GM23338 (cell line): ENCODE data around the gene SLC66A2. TPM values are rescaled to one million over a fixed set of nuclear protein-coding genes. Genes with fewer than 3 reads are reported as not detected.

Source experiments
- ATAC-seq: fragments of 200-7000 bp; cut with Tn5 transposase; 3 replicates; pipeline ENCODE4 v1.9.1; 2020
- DNase-seq: peaks from one replicate; pipeline ENCODE4 v3.0.0-alpha.2; 2015; ENCODE audit warnings: low spot score
- H2AFZ ChIP-seq: fragments of 200-600 bp; sonication (generic); 2 replicates; pipeline ENCODE4 v1.8.0; 2016; ENCODE audit warnings: antibody characterized with exemption, mild to moderate bottlenecking, moderate library complexity
- H3F3A ChIP-seq: fragments of 200-600 bp; sonication (generic); replicated peaks from 2 replicates; pipeline ENCODE4 v1.8.0; 2017; ENCODE audit warnings: antibody characterized with exemption, mixed run types, low read depth
- H3K27ac ChIP-seq: fragments of 200-600 bp; sonication (generic); 2 replicates; pipeline ENCODE4 v1.6.1; 2016; ENCODE audit warnings: low read depth
- H3K27me3 ChIP-seq: fragments of 200-600 bp; sonication (generic); 2 replicates; pipeline ENCODE4 v1.8.0; 2016; ENCODE audit warnings: mild to moderate bottlenecking, mixed run types, moderate library complexity; ENCODE audit not compliant: insufficient read depth
- H3K36me3 ChIP-seq: fragments of 200-600 bp; sonication (generic); 2 replicates; pipeline ENCODE4 v1.8.0; 2016; ENCODE audit warnings: mild to moderate bottlenecking; ENCODE audit not compliant: insufficient read depth
- H3K4me1 ChIP-seq: fragments of 200-600 bp; sonication (generic); 2 replicates; pipeline ENCODE4 v1.8.0; 2016; ENCODE audit warnings: mild to moderate bottlenecking, moderate library complexity; ENCODE audit not compliant: insufficient read depth
- H3K4me2 ChIP-seq: fragments of 200-600 bp; sonication (generic); 2 replicates; pipeline ENCODE4 v1.7.1; 2017; ENCODE audit warnings: mixed run types
- H3K4me3 ChIP-seq: fragments of 200-600 bp; sonication (generic); 2 replicates; pipeline ENCODE4 v1.6.1; 2016; ENCODE audit warnings: mixed run types
- H3K79me2 ChIP-seq: fragments of 200-600 bp; sonication (generic); replicated peaks from 2 replicates; pipeline ENCODE4 v1.8.0; 2017; ENCODE audit warnings: mild to moderate bottlenecking; ENCODE audit not compliant: insufficient read depth
- H3K9me2 ChIP-seq: fragments of 200-600 bp; sonication (generic); 2 replicates; pipeline ENCODE4 v1.8.0; 2017; ENCODE audit not compliant: insufficient read depth
- H4K20me1 ChIP-seq: fragments of 200-600 bp; sonication (generic); replicated peaks from 2 replicates; pipeline ENCODE4 v1.8.0; 2017; ENCODE audit warnings: mild to moderate bottlenecking; ENCODE audit not compliant: insufficient read depth
- H3K27ac Mint-ChIP-seq: 2 replicates; pipeline ENCODE4 v1.8.0; 2020; ENCODE audit warnings: inconsistent platforms, mild to moderate bottlenecking, moderate library complexity, mixed read lengths
- H3K27me3 Mint-ChIP-seq: 3 replicates; pipeline ENCODE4 v1.8.0; 2022; ENCODE audit warnings: low read depth, mild to moderate bottlenecking, moderate library complexity, mixed read lengths, inconsistent platforms; ENCODE audit not compliant: insufficient read depth, poor library complexity
- H3K36me3 Mint-ChIP-seq: 3 replicates; pipeline ENCODE4 v1.8.0; 2021; ENCODE audit warnings: low read depth, mild to moderate bottlenecking, inconsistent platforms, moderate library complexity, mixed read lengths
- H3K4me1 Mint-ChIP-seq: 3 replicates; pipeline ENCODE4 v1.8.0; 2020; ENCODE audit warnings: mild to moderate bottlenecking, inconsistent platforms, mixed read lengths
- H3K4me3 Mint-ChIP-seq: 3 replicates; pipeline ENCODE4 v1.8.0; 2021; ENCODE audit warnings: moderate library complexity, mild to moderate bottlenecking, inconsistent platforms, mixed read lengths
- H3K9me3 Mint-ChIP-seq: 3 replicates; pipeline ENCODE4 v1.8.0; 2020; ENCODE audit warnings: moderate library complexity, mild to moderate bottlenecking, inconsistent platforms, mixed read lengths
- CREB1 ChIP-seq: fragments of 250-450 bp; sonication (Bioruptor Pico); IDR thresholded peaks from 2 replicates; pipeline ENCODE4 v1.5.0; 2020; ENCODE audit warnings: low read depth, mild to moderate bottlenecking, moderate library complexity
- EZH2 ChIP-seq: fragments of 200-600 bp; sonication (generic); IDR thresholded peaks from one replicate; pipeline ENCODE4 v1.8.0; 2017; ENCODE audit warnings: antibody characterized with exemption, mild to moderate bottlenecking, low read depth; ENCODE audit not compliant: unreplicated experiment
- EZH2phosphoT487 ChIP-seq: fragments of 200-600 bp; sonication (generic); IDR thresholded peaks from one replicate; pipeline ENCODE4 v1.8.1; 2018; ENCODE audit warnings: antibody characterized with exemption; ENCODE audit not compliant: unreplicated experiment
- JUNB ChIP-seq: IDR thresholded peaks from one replicate; pipeline ENCODE4 v1.6.1; 2016; ENCODE audit warnings: antibody characterized with exemption; ENCODE audit not compliant: unreplicated experiment
- NANOG ChIP-seq: IDR thresholded peaks from 2 replicates; pipeline ENCODE4 v1.6.1; 2016; ENCODE audit warnings: antibody characterized with exemption, borderline replicate concordance
- POLR2AphosphoS5 ChIP-seq: IDR thresholded peaks from 2 replicates; pipeline ENCODE4 v1.6.1; 2016; ENCODE audit warnings: antibody characterized with exemption, low read depth
- STAT1 ChIP-seq: IDR thresholded peaks from one replicate; pipeline ENCODE4 v1.6.1; 2016; ENCODE audit warnings: antibody characterized with exemption; ENCODE audit not compliant: unreplicated experiment
- ZNF114 ChIP-seq: fragments of 250-450 bp; sonication (Bioruptor Pico); IDR thresholded peaks from 2 replicates; pipeline ENCODE4 v1.5.0; 2020; ENCODE audit warnings: mild to moderate bottlenecking, moderate library complexity
- ZNF331 ChIP-seq: fragments of 250-450 bp; sonication (Bioruptor Pico); IDR thresholded peaks from 2 replicates; pipeline ENCODE4 v1.5.0; 2020; ENCODE audit warnings: low read depth, mild to moderate bottlenecking, moderate library complexity
- polyA plus RNA-seq: library from polyadenylated mRNA; unstranded; fragments of >200 nt; fragmentation: Nextera tagmentation; extraction: Ambion mirVana; gene quantifications from 2 replicates; pipeline ENCODE4 v1.2.1, GENCODE V29; 2016
- total RNA-seq: library from RNA; depleted of rRNA; stranded (reverse); fragments of >200 nt; shearing (Covaris generic); gene quantifications from 2 replicates; pipeline ENCODE4 v1.2.3, GENCODE V29; 2014
- TF ChIP-seq, protein P1 (sequence below): IDR thresholded peaks from one replicate; pipeline ENCODE4 v1.6.1; 2018; ENCODE audit warnings: antibody characterized with exemption; ENCODE audit not compliant: unreplicated experiment
- TF ChIP-seq, protein P2 (sequence below): fragments of 250-450 bp; sonication (Bioruptor Pico); IDR thresholded peaks from 2 replicates; pipeline ENCODE4 v1.5.0; 2020; ENCODE audit warnings: mild to moderate bottlenecking, moderate library complexity
- TF ChIP-seq, protein P3 (sequence below): IDR thresholded peaks from 2 replicates; pipeline ENCODE4 v1.6.1; 2016; ENCODE audit warnings: antibody characterized with exemption
- TF ChIP-seq, protein P4 (sequence below), 2 experiments: fragments of 200-600 bp in 1 of 2; sonication (generic) in 1 of 2; conservative IDR thresholded peaks; 2 replicates each; pipeline versions ENCODE4 v1.5.1 to v1.6.1; 2016 to 2017; ENCODE audit warnings: antibody characterized with exemption in 2 of 2, low read depth in 2 of 2, mild to moderate bottlenecking in 2 of 2, moderate library complexity in 1 of 2

The SLC66A2 gene
- total and polyA plus RNA-seq, 2 experiments from 2014 or later, result 4.0 to 18.1 TPM

DNA sequence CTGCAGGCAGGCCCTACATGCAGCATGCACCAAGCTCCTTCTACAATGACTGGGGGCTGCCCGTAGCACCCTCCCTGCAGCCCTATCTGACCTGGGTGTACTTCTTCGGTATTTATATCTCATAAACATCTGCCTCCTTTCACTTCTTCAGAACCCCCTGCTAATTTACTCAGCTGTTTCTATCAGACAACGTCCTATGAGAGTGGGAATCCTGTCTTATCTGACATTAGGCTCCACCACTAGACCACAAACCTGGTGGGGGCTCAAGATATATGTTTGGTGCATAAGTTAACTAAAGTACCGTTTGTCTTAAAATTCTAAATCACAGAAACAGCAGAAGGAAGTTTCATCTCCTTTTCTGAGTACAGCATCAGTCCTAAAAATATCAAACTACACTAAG is 23.6 kb upstream of the SLC66A2 start:
- Histone ChIP-seq H3K27me3 (no peaks in the 10 kb centered on the region), H3F3A (no peaks in the 10 kb centered on the region), H2AFZ (no peak overlapping the region), H3K9me2 (no peaks in the 10 kb centered on the region), H3K4me2 (no peak overlapping the region), H3K4me3 (no peak overlapping the region), H3K79me2 (peaks cover 69% of the 10 kb centered on the region), H3K27ac (no peak overlapping the region), H3K36me3 (peaks cover 14% of the 10 kb centered on the region; the same call in 1 of the 2 replicates), H3K4me1 (no peaks in the 10 kb centered on the region), H4K20me1 (peaks cover 33% of the 10 kb centered on the region)
- Mint-ChIP-seq H3K36me3 (peaks cover 63% of the 10 kb centered on the region), H3K27ac (no peak overlapping the region), H3K9me3 (no peaks in the 10 kb centered on the region), H3K4me1 (no peaks in the 10 kb centered on the region; the same call in 2 of the 3 replicates), H3K4me3 (no peak overlapping the region), H3K27me3 (peaks cover 2% of the 10 kb centered on the region)
- TF ChIP-seq, protein P1, sequence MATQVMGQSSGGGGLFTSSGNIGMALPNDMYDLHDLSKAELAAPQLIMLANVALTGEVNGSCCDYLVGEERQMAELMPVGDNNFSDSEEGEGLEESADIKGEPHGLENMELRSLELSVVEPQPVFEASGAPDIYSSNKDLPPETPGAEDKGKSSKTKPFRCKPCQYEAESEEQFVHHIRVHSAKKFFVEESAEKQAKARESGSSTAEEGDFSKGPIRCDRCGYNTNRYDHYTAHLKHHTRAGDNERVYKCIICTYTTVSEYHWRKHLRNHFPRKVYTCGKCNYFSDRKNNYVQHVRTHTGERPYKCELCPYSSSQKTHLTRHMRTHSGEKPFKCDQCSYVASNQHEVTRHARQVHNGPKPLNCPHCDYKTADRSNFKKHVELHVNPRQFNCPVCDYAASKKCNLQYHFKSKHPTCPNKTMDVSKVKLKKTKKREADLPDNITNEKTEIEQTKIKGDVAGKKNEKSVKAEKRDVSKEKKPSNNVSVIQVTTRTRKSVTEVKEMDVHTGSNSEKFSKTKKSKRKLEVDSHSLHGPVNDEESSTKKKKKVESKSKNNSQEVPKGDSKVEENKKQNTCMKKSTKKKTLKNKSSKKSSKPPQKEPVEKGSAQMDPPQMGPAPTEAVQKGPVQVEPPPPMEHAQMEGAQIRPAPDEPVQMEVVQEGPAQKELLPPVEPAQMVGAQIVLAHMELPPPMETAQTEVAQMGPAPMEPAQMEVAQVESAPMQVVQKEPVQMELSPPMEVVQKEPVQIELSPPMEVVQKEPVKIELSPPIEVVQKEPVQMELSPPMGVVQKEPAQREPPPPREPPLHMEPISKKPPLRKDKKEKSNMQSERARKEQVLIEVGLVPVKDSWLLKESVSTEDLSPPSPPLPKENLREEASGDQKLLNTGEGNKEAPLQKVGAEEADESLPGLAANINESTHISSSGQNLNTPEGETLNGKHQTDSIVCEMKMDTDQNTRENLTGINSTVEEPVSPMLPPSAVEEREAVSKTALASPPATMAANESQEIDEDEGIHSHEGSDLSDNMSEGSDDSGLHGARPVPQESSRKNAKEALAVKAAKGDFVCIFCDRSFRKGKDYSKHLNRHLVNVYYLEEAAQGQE, result no peak
- TF ChIP-seq, protein P2, sequence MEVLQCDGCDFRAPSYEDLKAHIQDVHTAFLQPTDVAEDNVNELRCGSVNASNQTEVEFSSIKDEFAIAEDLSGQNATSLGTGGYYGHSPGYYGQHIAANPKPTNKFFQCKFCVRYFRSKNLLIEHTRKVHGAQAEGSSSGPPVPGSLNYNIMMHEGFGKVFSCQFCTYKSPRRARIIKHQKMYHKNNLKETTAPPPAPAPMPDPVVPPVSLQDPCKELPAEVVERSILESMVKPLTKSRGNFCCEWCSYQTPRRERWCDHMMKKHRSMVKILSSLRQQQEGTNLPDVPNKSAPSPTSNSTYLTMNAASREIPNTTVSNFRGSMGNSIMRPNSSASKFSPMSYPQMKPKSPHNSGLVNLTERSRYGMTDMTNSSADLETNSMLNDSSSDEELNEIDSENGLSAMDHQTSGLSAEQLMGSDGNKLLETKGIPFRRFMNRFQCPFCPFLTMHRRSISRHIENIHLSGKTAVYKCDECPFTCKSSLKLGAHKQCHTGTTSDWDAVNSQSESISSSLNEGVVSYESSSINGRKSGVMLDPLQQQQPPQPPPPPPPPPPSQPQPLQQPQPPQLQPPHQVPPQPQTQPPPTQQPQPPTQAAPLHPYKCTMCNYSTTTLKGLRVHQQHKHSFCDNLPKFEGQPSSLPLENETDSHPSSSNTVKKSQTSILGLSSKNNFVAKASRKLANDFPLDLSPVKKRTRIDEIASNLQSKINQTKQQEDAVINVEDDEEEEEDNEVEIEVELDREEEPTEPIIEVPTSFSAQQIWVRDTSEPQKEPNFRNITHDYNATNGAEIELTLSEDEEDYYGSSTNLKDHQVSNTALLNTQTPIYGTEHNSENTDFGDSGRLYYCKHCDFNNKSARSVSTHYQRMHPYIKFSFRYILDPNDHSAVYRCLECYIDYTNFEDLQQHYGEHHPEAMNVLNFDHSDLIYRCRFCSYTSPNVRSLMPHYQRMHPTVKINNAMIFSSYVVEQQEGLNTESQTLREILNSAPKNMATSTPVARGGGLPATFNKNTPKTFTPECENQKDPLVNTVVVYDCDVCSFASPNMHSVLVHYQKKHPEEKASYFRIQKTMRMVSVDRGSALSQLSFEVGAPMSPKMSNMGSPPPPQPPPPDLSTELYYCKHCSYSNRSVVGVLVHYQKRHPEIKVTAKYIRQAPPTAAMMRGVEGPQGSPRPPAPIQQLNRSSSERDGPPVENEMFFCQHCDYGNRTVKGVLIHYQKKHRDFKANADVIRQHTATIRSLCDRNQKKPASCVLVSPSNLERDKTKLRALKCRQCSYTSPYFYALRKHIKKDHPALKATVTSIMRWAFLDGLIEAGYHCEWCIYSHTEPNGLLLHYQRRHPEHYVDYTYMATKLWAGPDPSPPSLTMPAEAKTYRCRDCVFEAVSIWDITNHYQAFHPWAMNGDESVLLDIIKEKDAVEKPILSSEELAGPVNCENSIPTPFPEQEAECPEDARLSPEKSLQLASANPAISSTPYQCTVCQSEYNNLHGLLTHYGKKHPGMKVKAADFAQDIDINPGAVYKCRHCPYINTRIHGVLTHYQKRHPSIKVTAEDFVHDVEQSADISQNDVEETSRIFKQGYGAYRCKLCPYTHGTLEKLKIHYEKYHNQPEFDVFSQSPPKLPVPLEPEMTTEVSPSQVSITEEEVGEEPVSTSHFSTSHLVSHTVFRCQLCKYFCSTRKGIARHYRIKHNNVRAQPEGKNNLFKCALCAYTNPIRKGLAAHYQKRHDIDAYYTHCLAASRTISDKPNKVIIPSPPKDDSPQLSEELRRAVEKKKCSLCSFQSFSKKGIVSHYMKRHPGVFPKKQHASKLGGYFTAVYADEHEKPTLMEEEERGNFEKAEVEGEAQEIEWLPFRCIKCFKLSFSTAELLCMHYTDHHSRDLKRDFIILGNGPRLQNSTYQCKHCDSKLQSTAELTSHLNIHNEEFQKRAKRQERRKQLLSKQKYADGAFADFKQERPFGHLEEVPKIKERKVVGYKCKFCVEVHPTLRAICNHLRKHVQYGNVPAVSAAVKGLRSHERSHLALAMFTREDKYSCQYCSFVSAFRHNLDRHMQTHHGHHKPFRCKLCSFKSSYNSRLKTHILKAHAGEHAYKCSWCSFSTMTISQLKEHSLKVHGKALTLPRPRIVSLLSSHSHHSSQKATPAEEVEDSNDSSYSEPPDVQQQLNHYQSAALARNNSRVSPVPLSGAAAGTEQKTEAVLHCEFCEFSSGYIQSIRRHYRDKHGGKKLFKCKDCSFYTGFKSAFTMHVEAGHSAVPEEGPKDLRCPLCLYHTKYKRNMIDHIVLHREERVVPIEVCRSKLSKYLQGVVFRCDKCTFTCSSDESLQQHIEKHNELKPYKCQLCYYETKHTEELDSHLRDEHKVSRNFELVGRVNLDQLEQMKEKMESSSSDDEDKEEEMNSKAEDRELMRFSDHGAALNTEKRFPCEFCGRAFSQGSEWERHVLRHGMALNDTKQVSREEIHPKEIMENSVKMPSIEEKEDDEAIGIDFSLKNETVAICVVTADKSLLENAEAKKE (CRISPR knock-in tag), result no peak
- TF ChIP-seq, protein P3, sequence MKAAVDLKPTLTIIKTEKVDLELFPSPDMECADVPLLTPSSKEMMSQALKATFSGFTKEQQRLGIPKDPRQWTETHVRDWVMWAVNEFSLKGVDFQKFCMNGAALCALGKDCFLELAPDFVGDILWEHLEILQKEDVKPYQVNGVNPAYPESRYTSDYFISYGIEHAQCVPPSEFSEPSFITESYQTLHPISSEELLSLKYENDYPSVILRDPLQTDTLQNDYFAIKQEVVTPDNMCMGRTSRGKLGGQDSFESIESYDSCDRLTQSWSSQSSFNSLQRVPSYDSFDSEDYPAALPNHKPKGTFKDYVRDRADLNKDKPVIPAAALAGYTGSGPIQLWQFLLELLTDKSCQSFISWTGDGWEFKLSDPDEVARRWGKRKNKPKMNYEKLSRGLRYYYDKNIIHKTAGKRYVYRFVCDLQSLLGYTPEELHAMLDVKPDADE, result no peak
- no peak for TF ChIP-seq STAT1
- no peak for TF ChIP-seq NANOG
- no peak for TF ChIP-seq JUNB
- TF ChIP-seq POLR2AphosphoS5, result no peak
- TF ChIP-seq CREB1, result no peak
- no peak for TF ChIP-seq ZNF114 (CRISPR knock-in tag)
- no peak for TF ChIP-seq EZH2
- TF ChIP-seq, protein P4, sequence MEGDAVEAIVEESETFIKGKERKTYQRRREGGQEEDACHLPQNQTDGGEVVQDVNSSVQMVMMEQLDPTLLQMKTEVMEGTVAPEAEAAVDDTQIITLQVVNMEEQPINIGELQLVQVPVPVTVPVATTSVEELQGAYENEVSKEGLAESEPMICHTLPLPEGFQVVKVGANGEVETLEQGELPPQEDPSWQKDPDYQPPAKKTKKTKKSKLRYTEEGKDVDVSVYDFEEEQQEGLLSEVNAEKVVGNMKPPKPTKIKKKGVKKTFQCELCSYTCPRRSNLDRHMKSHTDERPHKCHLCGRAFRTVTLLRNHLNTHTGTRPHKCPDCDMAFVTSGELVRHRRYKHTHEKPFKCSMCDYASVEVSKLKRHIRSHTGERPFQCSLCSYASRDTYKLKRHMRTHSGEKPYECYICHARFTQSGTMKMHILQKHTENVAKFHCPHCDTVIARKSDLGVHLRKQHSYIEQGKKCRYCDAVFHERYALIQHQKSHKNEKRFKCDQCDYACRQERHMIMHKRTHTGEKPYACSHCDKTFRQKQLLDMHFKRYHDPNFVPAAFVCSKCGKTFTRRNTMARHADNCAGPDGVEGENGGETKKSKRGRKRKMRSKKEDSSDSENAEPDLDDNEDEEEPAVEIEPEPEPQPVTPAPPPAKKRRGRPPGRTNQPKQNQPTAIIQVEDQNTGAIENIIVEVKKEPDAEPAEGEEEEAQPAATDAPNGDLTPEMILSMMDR (conservative IDR thresholded peaks at IDR 0.05; ENCODE audit: low read depth in 2 of 2), result no peak
- TF ChIP-seq ZNF331 (CRISPR knock-in tag), result no peak
- no peak for TF ChIP-seq EZH2phosphoT487
- ATAC-seq (no peak), DNase-seq (no peak)
